H1 (cell line): ENCODE data around the gene INPP5A. TPM values are rescaled to one million over a fixed set of nuclear protein-coding genes. Genes with fewer than 3 reads are reported as not detected.

Experiments used
- CTCF ChIA-PET: fragments of 300-600 bp; sonication (Branson Sonifier 250); formaldehyde crosslinking; loops from one replicate; lab custom pipeline; 2021; ENCODE audit not compliant: partially characterized antibody; lab: Charles Lee
- POLR2A ChIA-PET: fragments of 300-600 bp; sonication (Branson Sonifier 250); formaldehyde crosslinking; loops from one replicate; lab custom pipeline; 2021; ENCODE audit warnings: inconsistent platforms; ENCODE audit not compliant: partially characterized antibody; lab: Charles Lee
- DNase-seq, 2 experiments: peaks; one replicate each; pipeline versions ENCODE4 v3.0.0 to v3.0.0-alpha.2; 2010 to 2022; ENCODE audit warnings: low spot score in 2 of 2, low read depth in 1 of 2, mixed read lengths in 1 of 2
- FAIRE-seq: peaks from 2 replicates; lab custom pipeline; 2011; peaks lifted over from hg19 to GRCh38; lab: Jason Lieb, UNC
- H2AFZ ChIP-seq: 2 replicates; pipeline ENCODE4 v1.8.1; 2012; ENCODE audit warnings: low read length, inconsistent platforms
- H2AK5ac ChIP-seq: 2 replicates; pipeline ENCODE4 v1.6.1; 2013; ENCODE audit warnings: low read depth, low read length
- H2BK120ac ChIP-seq: replicated peaks from 2 replicates; pipeline ENCODE3; 2013; ENCODE audit warnings: low read depth, low read length, inconsistent platforms
- H2BK12ac ChIP-seq: 2 replicates; pipeline ENCODE4 v1.6.1; 2013; ENCODE audit warnings: low read depth, low read length
- H2BK15ac ChIP-seq: 2 replicates; pipeline ENCODE4 v1.6.1; 2013; ENCODE audit warnings: low read length
- H2BK20ac ChIP-seq: 2 replicates; pipeline ENCODE4 v1.6.1; 2013; ENCODE audit warnings: low read length
- H2BK5ac ChIP-seq: 2 replicates; pipeline ENCODE4 v1.6.1; 2013; ENCODE audit warnings: low read depth, low read length
- H3K14ac ChIP-seq: 2 replicates; pipeline ENCODE4 v1.6.1; 2013; ENCODE audit warnings: inconsistent platforms; ENCODE audit not compliant: insufficient read length
- H3K18ac ChIP-seq: 2 replicates; pipeline ENCODE4 v1.6.1; 2013; ENCODE audit warnings: low read length; ENCODE audit errors: extremely low read depth
- H3K23ac ChIP-seq: 2 replicates; pipeline ENCODE4 v1.6.1; 2013; ENCODE audit warnings: inconsistent platforms; ENCODE audit not compliant: insufficient read length
- H3K23me2 ChIP-seq: 2 replicates; pipeline ENCODE4 v1.6.1; 2013; ENCODE audit warnings: low read depth, low read length
- H3K27ac ChIP-seq: 2 replicates; pipeline ENCODE4 v1.6.1; 2011; ENCODE audit warnings: low read depth, low read length, inconsistent platforms
- H3K27me3 ChIP-seq, 4 experiments: replicated peaks in 1 of 4; 1 replicate in 1 of 4; 2 replicates in 3 of 4; pipeline versions ENCODE4 v1.6.1 to v1.8.1; 2011 to 2013; ENCODE audit warnings: low read length in 3 of 4, mild to moderate bottlenecking in 3 of 4, inconsistent platforms in 2 of 4, mixed read lengths in 2 of 4, moderate library complexity in 1 of 4; ENCODE audit not compliant: control insufficient read depth in 3 of 4, insufficient read depth in 3 of 4; ENCODE audit errors: extremely low read depth in 1 of 4
- H3K36me3 ChIP-seq, 4 experiments: 2 replicates each; pipeline versions ENCODE4 v1.6.1 to v1.8.1; 2011 to 2013; ENCODE audit warnings: mild to moderate bottlenecking in 4 of 4, low read length in 3 of 4, moderate library complexity in 2 of 4, control low read depth in 1 of 4, inconsistent platforms in 1 of 4; ENCODE audit not compliant: insufficient read depth in 4 of 4, control insufficient read depth in 2 of 4
- H3K4ac ChIP-seq: replicated peaks from 2 replicates; pipeline ENCODE3; 2013; ENCODE audit warnings: low read length, low read depth, mixed read lengths, inconsistent platforms; ENCODE audit not compliant: insufficient read length
- H3K4me1 ChIP-seq, 4 experiments: replicated peaks in 1 of 4; 1 replicate in 1 of 4; 2 replicates in 3 of 4; pipeline versions ENCODE4 v1.6.1 to v1.8.1; 2011 to 2013; ENCODE audit warnings: low read length in 3 of 4, inconsistent platforms in 2 of 4, mixed read lengths in 1 of 4; ENCODE audit not compliant: insufficient read depth in 4 of 4, control insufficient read depth in 3 of 4
- H3K4me2 ChIP-seq, 2 experiments: 2 replicates each; pipeline versions ENCODE4 v1.6.1 to v1.8.1; 2011 to 2013; ENCODE audit warnings: low read depth in 2 of 2, low read length in 2 of 2, control low read depth in 1 of 2, inconsistent platforms in 1 of 2, mild to moderate bottlenecking in 1 of 2; ENCODE audit not compliant: insufficient read depth in 1 of 2
- H3K4me3 ChIP-seq, 4 experiments: fragments of 200-600, 300-600 bp in 1 of 4; sonication (generic), shearing (Covaris generic), sonication (Bioruptor Twin) in 1 of 4; 2 replicates each; pipeline versions ENCODE4 v1.5.1 to v1.8.1; 2011 to 2016; ENCODE audit warnings: low read length in 4 of 4, low read depth in 3 of 4, control low read depth in 2 of 4, inconsistent platforms in 2 of 4, mild to moderate bottlenecking in 2 of 4, mixed read lengths in 1 of 4, moderate library complexity in 1 of 4; ENCODE audit not compliant: insufficient read depth in 2 of 4; ENCODE audit errors: extremely low read depth in 1 of 4
- H3K56ac ChIP-seq: replicated peaks from 2 replicates; pipeline ENCODE3; 2013; ENCODE audit warnings: low read depth, mild to moderate bottlenecking, mixed read lengths, low read length, inconsistent platforms; ENCODE audit not compliant: insufficient read length
- H3K79me1 ChIP-seq: 2 replicates; pipeline ENCODE4 v1.6.1; 2013; ENCODE audit warnings: low read depth, low read length, control low read depth
- H3K79me2 ChIP-seq, 2 experiments: 2 replicates each; pipeline versions ENCODE4 v1.6.1 to v1.8.1; 2012 to 2013; ENCODE audit warnings: low read length in 2 of 2, mild to moderate bottlenecking in 2 of 2, inconsistent platforms in 1 of 2; ENCODE audit not compliant: insufficient read depth in 2 of 2, control insufficient read depth in 1 of 2
- H3K9ac ChIP-seq, 4 experiments: replicated peaks in 1 of 4; 1 replicate in 1 of 4; 2 replicates in 3 of 4; pipeline versions ENCODE4 v1.6.1 to v1.8.1; 2011 to 2013; ENCODE audit warnings: low read depth in 3 of 4, low read length in 3 of 4, control low read depth in 2 of 4, mild to moderate bottlenecking in 2 of 4, moderate library complexity in 2 of 4, inconsistent platforms in 1 of 4; ENCODE audit errors: extremely low read depth in 1 of 4
- H3K9me3 ChIP-seq, 2 experiments: 2 replicates each; pipeline versions ENCODE4 v1.6.1 to v1.8.1; 2012 to 2013; ENCODE audit warnings: mild to moderate bottlenecking in 2 of 2, moderate library complexity in 2 of 2, control low read depth in 1 of 2, inconsistent platforms in 1 of 2, low read depth in 1 of 2, low read length in 1 of 2, mixed read lengths in 1 of 2; ENCODE audit not compliant: insufficient read depth in 2 of 2
- H4K20me1 ChIP-seq, 2 experiments: replicated peaks in 1 of 2; 2 replicates each; pipeline versions ENCODE3 to v1.8.1; 2011 to 2013; ENCODE audit warnings: inconsistent platforms in 2 of 2, low read length in 2 of 2, mild to moderate bottlenecking in 1 of 2; ENCODE audit not compliant: insufficient read depth in 2 of 2, control insufficient read depth in 1 of 2
- H4K5ac ChIP-seq: 2 replicates; pipeline ENCODE4 v1.6.1; 2013; ENCODE audit warnings: low read length, low read depth, mixed read lengths, inconsistent platforms; ENCODE audit not compliant: insufficient read length
- H4K8ac ChIP-seq: 2 replicates; pipeline ENCODE4 v1.8.0; 2013; ENCODE audit warnings: mild to moderate bottlenecking, moderate library complexity, low read length, inconsistent platforms; ENCODE audit not compliant: insufficient read depth; ENCODE audit errors: extremely low read depth
- H4K91ac ChIP-seq: replicated peaks from 2 replicates; pipeline ENCODE3; 2013; ENCODE audit warnings: low read length, mixed read lengths, inconsistent platforms; ENCODE audit not compliant: insufficient read length
- EGR1 ChIP-seq: IDR thresholded peaks from 2 replicates; pipeline ENCODE4 v1.6.1; 2011; ENCODE audit warnings: low read depth, low read length, borderline replicate concordance
- KDM5A ChIP-seq: fragments of 200-600 bp; IDR thresholded peaks from 2 replicates; pipeline ENCODE4 v1.7.1; 2012; ENCODE audit warnings: mild to moderate bottlenecking, low read length, inconsistent platforms, mixed read lengths
- RFX5 ChIP-seq: IDR thresholded peaks from 2 replicates; pipeline ENCODE4 v1.6.1; 2011; ENCODE audit warnings: low read depth, low read length, improper control_type of control experiment, borderline replicate concordance
- YY1 ChIP-seq: IDR thresholded peaks from 2 replicates; pipeline ENCODE4 v1.6.1; 2011; ENCODE audit warnings: low read depth, mild to moderate bottlenecking, low read length
- ZNF274 ChIP-seq: IDR thresholded peaks from 2 replicates; pipeline ENCODE4 v1.7.0; 2012; ENCODE audit warnings: low read length, borderline replicate concordance; ENCODE audit errors: extremely low read depth
- WGBS, 2 experiments: shearing (Covaris generic) in 1 of 2; methylation state at CpG; one replicate each; pipeline versions ENCODE4 v1.1.6 to v1.1.7; 2013 to 2015; ENCODE audit warnings: low lambda C conversion rate in 2 of 2, mixed read lengths in 2 of 2, inconsistent platforms in 1 of 2, low coverage in 1 of 2, missing lambda C conversion rate in 1 of 2; ENCODE audit not compliant: insufficient replicate concordance in 2 of 2, insufficient coverage in 1 of 2, insufficient read length in 1 of 2; ENCODE audit errors: extremely low coverage in 1 of 2, missing lambda C conversion rate in 1 of 2; 5-methylcytosine and 5-hydroxymethylcytosine counted together
- polyA plus RNA-seq, 7 experiments: library from polyadenylated mRNA; depleted of rRNA in 3 of 7; stranded (reverse) in 5 of 7; unstranded in 2 of 7; fragments of >200 nt in 5 of 7; fragments of 200-250 nt in 2 of 7; gene quantifications; 1 replicate in 5 of 7; 2 replicates in 1 of 7; 4 replicates in 1 of 7; pipeline versions ENCODE4 v1.2.1 to v1.2.3, GENCODE V29; 2011 to 2013; ENCODE audit warnings: missing spikeins in 2 of 7, mixed read lengths in 2 of 7
- total RNA-seq: library from RNA; stranded (reverse); fragmentation: NEBNext Ultra II Directional; extraction: Animal tissue kit (Norgen Biotek cat#: 25700); gene quantifications from 2 replicates; pipeline ENCODE4 v1.2.1, GENCODE V29; 2021

The INPP5A gene
- total and polyA plus RNA-seq, 2 of the 8 experiments (the other 6 are each of a cell fraction or from before 2014, with no cell fraction given), result 19.7 to 27.5 TPM

GRCh38 chr10:132829403-132829802, 291.8 kb downstream of the INPP5A start:
- H3K36me3 ChIP-seq, result no peaks in the 10 kb centered on the region; a peak in 1 of 8 replicates
- H2BK15ac ChIP-seq, result no peak overlapping the region
- H2BK20ac ChIP-seq, result no peak overlapping the region
- no peaks in the 10 kb centered on the region for H3K79me2 ChIP-seq
- TF ChIP-seq KDM5A, result no peak
- TF ChIP-seq EGR1, result no peak
- TF ChIP-seq YY1, result no peak
- TF ChIP-seq RFX5, result no peak
- no peak for TF ChIP-seq ZNF274
- no peak overlapping the region for H3K27ac ChIP-seq
- no peaks in the 10 kb centered on the region for H4K20me1 ChIP-seq
- no peak overlapping the region for H3K4ac ChIP-seq
- ChIA-PET CTCF (no interaction called here), POLR2A (no interaction called here)
- H2BK5ac ChIP-seq, result no peak overlapping the region
- H3K18ac ChIP-seq, result no peak overlapping the region
- no peak overlapping the region for H2BK120ac ChIP-seq
- H2AK5ac ChIP-seq, result no peak overlapping the region
- H3K23ac ChIP-seq, result no peak overlapping the region
- DNase-seq (no peak), FAIRE-seq (no peak)
- H3K4me1 ChIP-seq, result no peaks in the 10 kb centered on the region
- peaks cover 17 to 33% of the 10 kb centered on the region in 2 experiments for H3K9me3 ChIP-seq
- no peak overlapping the region for H4K91ac ChIP-seq
- H3K23me2 ChIP-seq, result no peaks in the 10 kb centered on the region; the same call in 1 of the 2 replicates
- H2AFZ ChIP-seq, result no peak overlapping the region
- no peak overlapping the region for H4K5ac ChIP-seq
- 93% methylated on average over 8 of the region's 8 CpGs; no CpG with 5 or more reads in 1 of the 2 experiments for WGBS, 2 experiments
- H3K56ac ChIP-seq, result no peak overlapping the region
- no peak overlapping the region for H4K8ac ChIP-seq
- H3K9ac ChIP-seq, result no peak overlapping the region
- H2BK12ac ChIP-seq, result no peak overlapping the region
- H3K4me2 ChIP-seq, result no peak overlapping the region
- H3K79me1 ChIP-seq, result no peaks in the 10 kb centered on the region; the same call in 1 of the 2 replicates
- H3K27me3 ChIP-seq, result no peaks in the 10 kb centered on the region
- no peak overlapping the region for H3K4me3 ChIP-seq
- no peak overlapping the region for H3K14ac ChIP-seq
